Suppressor macrophage (primary cell): ENCODE data around the gene ACTN1.

Experiments used
- DNase-seq, 4 experiments: peaks; one replicate each; pipeline ENCODE4 v3.0.0-alpha.2; 2020 to 2022

Gene ACTN1

DNA sequence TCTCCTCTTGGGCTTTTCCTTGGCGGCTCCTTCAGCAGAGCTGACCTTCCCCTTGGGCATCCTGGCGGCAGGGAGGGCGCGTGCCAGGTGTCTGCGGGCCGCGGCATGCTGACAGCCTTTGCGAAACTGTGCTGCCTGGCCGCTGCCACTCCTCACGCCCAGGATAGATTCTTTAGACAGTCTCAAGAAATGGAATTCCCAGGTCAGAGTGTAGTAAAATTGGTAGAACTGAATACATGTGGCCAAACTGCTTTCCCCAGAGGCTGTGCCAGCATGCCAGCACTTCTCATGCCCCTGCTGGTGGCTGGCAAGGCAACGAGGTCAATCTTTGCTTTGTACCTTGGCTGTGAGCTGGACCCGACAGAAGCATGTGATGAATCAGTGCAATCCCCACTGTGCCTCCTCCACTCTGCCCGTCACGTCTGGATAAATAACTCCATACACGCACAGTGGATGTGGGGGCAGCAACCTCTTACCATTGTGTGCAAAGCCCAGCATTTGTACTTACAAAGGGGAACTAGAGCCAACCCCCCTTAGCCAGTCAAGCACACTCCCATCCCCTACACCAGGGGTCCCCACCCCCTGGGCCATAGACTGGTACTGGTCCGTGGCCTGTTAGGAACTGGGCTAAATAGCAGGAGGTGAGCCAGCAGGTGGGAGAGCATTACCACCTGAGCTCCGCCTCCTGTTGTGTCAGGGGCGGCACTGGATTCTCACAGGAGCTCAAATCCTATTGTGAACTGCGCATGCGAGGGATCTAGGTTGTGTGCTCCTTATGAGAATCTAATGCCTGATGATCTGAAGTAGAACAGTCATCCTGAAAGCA is 90.9 kb downstream of the ACTN1 start:
- peak in 1 of 4 experiments; percentile 2 for DNase-seq

DNA sequence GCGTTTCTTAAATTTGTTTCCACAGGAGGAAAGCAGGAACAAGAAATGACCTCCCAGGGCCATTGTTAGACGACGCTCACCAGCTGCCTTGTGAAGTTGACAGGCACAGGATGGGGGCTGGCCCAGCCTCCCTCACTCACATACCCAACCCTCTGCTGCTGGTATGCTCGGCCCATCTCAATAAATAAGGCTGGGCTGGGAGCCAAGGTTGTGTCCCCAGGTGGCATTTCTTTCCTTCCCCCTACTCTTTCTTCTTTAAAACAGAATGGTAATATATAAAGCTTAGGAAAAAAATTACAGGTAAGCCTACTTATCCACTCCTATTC is 93.0 kb downstream of the ACTN1 start:
- peak in 1 of 4 experiments; percentile 0 for DNase-seq

DNA sequence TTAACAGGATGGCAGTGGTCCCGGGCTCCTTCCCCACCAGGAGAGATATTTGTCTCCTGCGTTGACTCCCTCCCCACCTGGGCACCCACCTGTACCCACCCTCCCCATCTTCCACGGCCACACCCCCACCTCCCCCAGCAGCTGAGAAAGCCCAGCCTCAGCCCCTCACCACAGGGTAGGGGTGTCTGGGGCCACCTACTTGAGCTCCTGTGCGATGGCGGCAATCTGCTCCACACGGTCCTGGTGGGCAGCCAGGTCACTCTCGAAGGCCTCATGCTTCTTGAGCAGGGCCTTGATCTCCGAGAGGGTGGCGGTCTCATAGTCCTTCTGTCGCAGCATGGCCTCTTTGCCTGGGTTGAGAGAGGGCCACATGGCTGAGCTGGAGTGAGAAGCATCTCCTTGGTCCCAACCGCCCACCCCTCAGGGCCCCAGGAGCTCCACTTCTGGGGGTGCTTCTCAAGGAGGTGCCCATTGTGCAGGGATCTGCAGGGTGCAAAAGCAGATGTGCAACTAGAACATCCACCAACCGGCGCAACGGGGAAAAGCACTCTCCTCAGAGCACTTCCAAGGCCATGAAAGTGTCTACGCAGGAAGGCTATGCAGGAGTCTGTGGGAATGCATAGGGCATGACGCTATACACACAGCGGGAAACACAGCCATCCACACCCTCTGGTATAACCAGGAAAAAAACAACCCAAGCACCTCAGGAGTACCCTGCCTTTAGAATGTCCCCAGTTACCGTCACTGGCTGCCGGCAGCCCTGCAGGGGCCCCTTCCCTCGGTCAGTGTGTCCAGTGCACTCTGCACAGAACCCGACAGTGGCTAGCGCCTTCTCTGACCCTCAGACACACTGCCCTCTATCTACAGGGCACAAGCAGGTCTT is 93.6 kb downstream of the ACTN1 start:
- DNase-seq, result peak in 1 of 4 experiments; percentile 4

DNA sequence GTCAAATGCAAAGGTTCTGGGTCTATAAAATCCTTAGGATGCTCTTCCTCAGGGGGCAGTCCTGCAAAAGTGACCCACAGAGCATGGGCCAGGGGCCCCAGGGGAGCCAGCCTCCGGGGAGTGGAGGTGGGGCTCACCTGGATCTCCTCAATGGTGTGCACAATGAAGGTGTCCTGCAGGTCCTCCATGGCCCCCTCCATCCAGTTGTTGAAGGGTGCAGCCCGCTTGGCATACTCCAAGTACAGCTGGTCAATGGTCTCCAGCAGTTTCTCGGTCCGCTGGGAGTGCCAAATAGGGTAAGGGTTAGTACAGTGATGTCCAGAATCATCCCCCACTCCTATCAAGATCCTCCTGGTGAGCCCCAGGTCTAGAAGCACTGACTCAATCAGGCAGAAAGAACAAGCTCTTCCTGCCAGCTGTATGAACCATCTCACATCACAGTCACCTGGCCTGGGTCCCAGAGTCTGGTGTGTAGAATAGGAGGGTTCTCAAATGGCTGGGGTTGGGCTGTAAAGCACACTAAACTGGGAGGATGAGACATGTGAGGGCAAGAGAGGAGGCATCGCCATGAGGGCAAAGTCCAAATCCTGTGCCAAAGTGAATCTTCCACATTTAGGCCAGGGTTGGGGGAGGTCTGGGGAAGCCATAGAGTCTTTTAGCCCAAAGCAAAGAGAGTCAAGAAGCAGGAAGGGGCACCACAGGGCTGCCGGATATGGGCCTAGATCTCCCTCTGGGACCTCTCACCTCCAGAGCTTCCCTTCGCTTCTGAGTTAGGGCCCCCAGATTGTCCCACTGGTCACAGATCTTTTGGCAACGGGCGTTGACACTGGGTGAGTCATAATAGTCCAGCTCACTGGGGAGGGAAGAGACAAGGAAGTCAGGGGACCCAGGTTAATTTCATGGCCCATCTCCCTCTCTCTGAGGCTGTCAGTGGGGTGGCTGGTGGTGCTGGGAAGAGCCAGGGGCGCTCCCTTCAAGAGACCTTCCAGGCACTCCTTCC is 94.8 kb downstream of the ACTN1 start:
- DNase-seq, result no peak

DNA sequence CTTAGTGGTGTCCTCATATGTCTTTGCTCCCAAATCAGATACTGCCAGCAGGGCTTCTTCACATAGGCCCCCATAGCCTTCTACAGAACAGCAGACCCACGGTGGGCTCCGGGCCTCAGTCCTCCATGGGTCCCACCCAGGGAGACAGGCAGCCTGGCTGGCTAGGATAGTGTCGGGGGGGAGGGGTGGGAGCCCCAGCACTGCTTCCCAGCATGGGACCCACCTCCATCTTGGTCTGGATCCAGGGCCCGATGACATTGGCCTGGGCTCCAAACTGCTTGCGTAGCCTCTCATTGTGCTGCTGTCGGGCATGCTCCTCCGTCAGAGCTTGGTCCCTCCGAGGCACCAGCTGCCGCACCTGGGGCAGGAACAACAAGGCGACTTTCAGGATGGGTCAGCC is 96.9 kb downstream of the ACTN1 start:
- DNase-seq, result no peak

DNA sequence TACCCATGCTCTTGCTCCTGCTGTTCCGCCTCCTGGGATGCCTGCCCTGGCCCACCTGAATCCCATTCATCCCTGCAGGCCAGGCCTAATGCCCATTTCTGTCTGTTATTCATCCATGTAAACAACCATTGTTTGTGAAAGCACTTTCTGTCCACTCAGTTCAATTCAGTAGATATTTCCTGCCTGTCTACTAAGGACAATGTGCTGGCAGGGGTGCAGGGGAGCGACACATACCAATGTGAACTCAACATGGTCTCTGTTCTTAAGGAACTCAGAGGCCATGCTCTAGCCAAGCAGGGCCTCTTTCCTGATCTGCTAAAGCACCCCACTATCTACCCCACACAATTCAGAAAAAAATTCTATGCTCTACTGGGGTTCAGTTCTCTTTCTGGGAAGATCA is 97.7 kb downstream of the ACTN1 start:
- no peak for DNase-seq

DNA sequence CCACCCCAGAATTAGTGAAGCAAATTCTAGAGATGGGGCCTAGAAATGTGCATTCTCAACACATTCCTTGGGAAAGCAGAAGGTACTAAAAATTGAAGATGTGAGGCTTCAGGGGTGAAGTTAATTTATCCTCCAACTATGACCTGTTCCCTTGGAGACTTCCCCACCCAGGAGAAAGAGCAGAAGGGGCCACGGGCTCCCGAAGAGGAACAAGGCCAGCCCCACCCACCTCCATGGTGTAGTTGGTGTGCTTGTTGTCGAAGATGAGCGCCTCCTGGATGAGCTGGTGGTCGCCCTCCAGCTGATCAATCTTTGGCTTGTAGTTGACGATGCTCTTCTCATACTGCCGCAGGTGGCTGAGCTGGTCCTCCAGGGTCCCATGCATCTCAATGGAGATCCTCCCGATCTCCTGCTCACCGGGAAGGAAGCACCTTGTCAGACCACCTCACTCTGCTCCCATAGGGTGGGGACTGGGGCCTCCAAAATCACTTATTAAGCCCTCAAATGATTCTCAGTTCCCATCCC is 98.5 kb downstream of the ACTN1 start:
- no peak for DNase-seq

DNA sequence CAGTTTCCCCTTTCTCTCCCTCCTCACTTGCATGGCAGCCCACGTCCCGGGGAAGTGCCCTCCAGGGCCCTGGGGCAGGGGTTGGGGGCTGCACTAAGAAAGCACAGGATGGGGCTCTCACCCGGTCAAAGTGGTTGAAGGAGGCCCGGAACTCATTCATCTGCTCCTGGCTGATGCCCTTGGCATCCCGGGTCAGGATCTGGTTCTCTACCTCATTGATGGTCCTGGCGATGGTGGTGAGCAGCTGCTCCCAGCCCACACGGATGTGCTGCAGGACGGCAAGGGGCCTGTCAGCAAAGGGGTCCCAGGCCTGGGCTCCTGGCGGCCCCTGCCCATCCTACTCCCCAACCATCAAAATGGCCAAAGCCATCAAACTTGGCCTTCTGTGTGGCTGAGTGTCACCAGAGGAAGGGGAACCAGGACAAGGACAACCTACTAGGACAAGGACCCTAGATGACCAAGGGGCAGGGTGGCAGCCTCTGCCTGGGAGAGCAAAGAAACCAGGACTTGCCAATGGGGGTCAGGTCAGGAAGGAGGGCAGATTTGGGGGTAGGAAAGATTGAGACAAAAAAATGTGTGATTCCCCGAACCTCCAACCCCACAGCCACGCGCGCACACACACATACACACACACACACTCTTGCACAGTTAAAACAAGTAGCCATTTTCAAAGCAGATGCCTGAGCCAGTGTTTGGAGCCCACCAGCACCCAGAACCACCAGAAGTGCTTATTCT is 99.1 kb downstream of the ACTN1 start:
- DNase-seq, result no peak

DNA sequence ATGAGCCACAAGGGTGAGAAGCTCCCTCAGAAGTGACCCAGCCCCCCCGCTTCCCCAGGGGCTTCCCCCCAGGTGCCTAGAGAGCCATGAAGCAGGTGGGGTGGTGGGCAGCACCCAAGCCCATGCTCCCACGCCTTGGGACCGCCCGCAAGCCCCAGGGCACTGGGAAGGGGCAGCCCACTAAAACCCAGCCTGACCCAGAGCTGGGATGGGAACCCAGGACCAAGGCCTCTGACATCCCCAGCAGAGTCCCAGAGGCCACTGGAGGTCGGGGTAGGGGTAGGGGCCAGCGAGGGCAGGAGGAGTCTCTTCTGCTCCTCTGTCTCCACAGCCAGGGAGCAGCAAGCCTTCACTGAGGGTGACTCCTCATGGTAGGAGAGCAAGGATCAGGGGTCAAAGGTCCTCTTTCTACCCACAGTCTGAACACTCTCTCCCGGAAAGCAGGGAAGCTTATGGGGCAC is 99.8 kb downstream of the ACTN1 start:
- no peak for DNase-seq

DNA sequence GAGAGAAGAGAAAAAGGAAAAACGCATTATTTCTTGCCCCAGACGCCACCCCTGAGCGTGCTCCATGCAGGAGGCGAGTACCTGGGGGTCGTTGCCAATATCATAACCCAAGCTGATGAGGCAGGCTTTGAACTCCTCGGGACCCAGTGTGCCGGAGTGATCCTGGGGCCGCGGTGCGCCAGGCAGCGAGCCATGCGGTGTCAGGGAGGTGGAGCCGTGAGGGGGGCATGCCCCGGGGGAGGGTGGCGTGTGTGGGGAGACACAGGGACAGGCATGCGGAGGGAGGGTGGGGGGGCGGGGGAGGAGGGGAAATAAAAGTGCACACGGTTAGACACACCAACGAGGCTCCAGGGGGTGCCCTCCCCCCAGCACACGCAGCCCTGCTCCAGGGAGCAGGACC is 100.2 kb downstream of the ACTN1 start:
- no peak for DNase-seq

DNA sequence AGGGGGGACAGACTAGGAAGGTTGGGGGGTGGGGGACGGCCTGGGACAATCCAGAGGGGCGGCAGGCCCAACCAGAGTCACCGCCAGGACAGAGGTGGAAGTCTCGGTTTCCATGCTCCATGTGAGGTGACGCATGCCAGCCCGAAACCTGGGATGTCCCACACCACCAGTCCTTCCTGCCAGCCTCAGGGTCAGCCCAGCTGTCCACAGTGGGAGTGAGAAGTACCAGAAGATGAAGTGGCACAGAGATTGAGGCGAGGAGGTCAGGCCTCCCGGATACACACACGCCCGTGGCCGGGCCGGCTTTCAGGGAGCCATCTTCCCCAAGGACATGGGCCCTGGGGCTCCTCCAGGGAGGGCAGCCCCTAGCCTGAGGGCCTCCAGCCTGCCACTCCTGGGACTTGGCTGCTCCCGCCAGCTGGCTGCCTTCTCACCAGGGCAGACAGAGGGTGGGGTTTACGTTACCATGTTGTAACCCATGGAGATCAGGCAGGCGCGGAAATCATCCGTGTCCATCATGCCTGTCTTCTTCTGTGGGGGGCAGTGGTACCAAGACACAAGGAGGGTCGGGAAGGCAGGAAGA is 101.0 kb downstream of the ACTN1 start:
- DNase-seq, result no peak

DNA sequence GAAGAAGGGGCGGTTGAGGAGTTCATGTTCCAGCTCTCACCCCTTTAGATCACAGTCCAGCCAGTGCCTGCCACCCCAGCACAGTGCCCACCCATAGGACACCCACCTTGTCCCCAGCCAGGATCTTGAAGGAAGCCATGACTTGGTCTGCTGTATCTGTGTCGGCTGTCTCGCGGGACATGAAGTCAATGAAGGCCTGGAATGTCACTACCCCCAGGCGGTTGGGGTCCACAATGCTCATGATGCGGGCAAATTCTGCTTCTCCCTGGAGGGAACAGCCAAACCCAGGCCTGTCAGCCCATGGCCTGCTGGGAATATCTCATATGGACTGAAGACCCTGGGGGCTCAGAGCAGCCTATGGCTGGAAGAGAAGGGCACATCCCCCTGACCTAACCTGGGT is 102.1 kb downstream of the ACTN1 start:
- no peak for DNase-seq

DNA sequence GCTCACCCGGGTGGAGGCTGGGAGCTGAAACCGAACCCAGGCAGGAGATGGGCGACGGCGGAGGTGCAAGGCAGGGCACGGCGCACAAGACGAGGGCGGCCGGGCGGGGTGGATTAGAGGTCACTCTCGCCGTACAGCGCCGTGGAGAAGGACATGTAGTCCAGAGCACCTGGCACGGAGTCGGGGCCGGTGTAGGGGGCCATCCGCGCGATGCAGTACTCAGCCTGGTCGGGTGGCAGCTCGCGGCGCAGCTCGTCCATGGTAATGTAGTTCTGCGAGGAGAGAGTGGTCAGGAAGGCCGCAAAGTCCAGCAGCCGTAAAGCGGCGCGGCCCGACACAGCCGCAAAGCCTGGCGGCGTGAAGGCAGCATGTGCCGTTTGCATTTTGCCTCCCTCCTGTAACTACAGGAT is 104.4 kb downstream of the ACTN1 start:
- peak in 1 of 4 experiments; percentile 50 for DNase-seq

DNA sequence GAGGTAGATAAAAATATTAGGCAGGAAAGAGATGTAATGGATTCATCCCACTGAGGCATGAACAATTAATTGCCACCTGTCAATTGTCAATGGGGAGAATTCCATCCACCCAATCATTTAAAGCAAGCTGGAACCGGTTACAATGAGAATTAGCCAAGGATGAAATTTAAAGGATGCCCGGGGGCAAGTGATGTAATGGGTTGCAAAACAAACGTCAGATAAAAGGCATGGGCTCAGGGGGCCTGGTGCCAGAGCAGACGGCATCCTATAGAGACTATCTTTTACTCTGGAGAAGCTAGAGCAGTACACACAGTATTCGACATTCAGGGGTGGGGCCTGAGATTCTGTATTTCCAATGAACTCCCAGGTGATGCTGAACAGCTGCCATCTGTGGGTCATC is 105.7 kb downstream of the ACTN1 start:
- DNase-seq, result no peak

DNA sequence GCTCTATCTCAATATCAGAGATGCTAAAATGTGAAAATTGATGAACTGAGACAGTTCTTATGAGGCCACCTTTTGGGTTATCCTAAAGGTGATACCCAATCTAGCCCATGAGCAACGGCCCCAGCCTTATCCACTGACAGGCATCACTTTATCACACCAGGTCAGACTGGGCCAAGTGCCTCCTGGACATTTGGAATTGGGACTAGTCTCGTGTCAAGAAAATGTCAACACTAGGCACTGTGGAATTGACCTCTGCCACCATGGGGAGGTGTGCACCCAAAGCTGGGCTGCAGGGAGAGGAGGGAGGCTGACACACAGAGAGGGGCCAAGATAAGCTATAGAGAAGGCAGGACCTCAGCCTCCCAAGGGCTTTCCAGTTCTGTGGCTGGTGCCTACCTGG is 107.7 kb downstream of the ACTN1 start:
- no peak for DNase-seq

DNA sequence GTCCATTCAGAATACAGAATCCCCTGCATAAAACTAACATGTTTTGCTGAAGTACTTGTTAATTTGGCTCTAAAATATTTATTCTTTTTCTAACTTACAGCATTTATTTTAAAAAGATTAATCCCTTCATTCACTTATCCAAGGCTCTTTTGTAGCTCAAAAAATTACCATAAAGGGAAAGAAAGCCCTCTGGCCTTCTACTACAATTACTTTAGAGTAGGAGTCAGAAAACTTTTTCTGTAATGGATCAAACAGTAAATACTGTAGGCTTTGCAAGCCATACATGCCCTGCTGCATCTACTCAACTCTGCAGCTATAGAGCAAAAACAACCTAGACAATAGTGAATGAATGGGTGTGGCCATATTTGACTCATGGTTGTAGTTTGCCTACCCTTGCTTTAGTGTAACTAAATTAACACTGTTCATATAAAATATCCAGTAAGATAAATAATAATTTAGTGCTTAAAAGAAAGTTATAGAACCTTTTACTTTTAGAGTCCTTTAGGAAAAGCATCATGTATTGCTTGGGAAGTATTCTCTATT is 112.0 kb downstream of the ACTN1 start:
- DNase-seq, result no peak

DNA sequence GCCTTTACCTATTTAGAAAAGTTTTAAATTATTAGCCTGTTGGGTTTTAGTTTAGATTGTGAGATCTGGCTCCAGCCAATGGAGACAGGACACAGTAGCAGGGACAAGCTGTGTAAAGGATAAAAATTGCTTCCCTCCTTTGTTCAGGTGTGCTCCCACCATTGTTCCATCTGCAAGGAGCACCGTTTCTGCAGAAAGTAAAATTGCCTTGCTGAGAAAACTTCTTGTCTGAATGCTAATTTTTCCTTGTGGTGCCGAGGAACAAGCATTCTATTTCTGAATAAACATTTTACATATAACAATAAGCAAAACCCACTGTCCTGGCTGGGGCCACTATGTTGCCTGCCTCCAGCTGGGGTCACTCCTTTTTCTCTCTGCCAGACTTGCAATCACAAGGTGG is 113.6 kb downstream of the ACTN1 start:
- peak in 2 of 4 experiments; percentile 16 to 20 for DNase-seq

DNA sequence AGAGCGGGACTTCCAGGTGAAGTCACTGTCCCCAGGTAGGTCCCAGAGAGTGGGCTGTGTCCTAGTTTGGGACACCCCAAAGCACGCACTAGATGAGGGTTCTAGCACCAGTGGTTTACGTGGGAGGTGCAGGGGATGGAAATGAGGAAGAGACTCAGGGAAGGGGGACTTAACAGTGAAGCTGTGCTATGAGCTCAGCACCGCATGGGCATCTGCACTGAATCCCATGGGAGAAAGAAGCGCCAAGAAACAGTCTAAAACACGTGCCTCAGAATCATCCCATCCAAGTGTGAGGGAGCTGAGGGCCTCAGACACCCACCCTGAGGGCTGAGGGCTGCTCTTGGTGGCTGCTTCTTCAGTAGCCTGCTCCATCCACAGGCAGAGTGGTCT is 114.7 kb downstream of the ACTN1 start:
- DNase-seq, result peak in 3 of 4 experiments; percentile 35 to 42 (median 41)

DNA sequence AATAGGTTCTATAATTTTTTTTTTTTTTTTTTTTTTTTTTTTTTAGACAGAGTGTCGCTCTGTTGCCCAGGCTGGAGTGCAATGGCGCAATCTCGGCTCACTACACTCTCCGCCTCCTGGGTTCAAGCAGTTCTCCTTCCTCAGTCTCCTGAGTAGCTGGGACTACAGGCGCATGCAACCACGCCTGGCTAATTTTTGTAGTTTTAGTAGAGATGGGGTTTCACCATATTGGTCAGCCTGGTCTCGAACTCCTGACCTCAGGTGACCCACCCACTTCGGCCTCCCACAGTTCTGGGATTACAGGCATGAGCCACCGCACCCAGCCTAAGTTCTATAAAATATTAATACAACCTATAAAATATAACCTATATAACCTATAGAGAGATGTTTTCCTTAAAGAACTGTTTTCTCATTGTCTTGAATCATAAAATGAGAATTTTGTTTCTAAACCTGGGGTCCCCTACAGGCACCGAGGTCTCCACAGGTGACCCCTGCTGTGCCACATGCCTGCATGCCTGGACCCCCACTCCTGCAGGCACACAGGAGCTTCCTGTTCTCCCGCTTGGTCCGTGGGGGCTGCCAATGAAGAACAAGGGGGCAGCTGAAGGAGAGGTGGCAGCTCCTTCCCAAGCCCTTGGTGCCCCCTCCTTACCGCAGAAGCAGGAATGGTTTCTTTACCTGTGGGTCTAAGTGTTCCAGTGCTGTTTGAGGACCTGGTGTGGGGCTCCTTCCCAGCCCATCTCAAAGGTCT is 115.3 kb downstream of the ACTN1 start:
- DNase-seq, result no peak
